Embryonic facial prominence (tissue), 1 donor: ENCODE data around the gene KRTAP5-10.
"Not testable (repeated sequence)": the region's sequence is repeated elsewhere in the genome, so short reads cannot be mapped to it uniquely, and the experiment has no call there.

Source experiments
- DNase-seq: peaks from one replicate; pipeline ENCODE4 v3.0.0-alpha.2; 2016; ENCODE audit errors: extremely low spot score

Gene KRTAP5-10

DNA sequence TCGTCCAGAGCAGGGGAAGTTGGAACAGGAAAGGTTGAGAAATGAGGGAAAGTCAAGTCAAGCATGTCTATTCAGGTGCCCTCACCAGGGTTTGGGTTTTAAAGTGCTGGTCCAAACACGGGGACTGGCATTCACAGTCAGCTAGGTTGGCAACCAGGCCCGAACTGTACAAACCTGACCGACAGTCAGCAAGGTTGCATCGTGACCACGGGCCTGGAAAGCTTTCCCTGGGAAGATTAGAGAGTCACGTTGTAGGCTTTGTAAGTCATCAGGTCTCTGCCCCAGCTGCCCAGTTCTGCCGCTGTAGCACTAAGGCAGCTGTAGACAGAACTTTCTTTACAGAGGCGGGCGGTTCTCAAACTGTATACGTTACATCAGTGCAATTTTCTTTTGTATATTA lies 7.4 kb downstream of the KRTAP5-10 start:
- DNase-seq, result no peak

DNA sequence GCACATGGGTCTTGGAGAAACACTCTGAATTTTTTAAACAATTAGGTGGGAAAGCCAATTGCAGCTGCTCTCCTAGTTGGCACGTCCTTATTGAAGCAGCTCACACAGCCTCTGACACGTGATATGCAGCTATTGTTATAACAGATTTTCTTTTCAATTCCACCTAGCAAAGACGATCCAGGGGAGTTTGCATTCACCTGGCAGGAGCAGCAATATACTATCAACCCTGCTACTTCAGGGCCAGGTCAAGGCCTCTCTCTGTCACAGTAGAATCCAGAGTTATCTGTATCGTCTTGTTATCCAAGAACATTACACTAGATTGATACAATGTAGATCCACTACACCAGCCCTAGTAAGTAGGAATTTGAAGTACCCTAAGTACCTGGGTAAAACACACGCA lies 9.1 kb downstream of the KRTAP5-10 start:
- DNase-seq, result no peak

DNA sequence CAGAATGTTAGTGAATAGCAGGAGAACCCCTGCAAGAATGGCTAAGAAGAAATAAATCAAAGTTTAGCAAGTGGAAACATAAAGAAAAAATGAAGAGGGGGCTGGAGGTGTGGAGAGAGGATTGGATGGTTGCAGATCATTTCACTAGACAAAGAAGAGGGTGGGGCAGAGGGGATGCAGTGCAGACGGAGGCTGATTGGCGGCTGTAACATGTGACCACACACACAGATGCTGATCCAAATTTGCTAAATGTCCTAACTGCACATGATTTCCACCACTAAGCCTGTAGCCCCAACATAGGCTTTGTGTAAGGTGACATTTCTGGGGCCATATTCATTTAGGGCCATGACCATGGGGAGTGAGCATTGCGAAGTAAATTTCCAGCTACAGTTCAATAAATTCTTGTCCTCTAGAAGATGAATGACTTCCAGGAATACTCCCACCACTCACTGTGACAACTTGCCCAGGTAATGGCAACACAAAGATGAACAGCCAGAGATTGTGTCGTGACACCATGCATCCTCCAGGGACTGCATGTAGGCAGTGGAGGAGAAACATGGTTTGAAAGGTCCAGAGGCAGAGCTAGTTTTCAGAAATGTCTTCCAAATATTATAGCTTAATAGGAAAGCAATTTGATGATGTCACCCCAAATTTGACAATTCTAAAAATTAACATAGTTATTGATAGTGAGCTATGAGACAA lies 10.5 kb downstream of the KRTAP5-10 start:
- DNase-seq, result no peak

DNA sequence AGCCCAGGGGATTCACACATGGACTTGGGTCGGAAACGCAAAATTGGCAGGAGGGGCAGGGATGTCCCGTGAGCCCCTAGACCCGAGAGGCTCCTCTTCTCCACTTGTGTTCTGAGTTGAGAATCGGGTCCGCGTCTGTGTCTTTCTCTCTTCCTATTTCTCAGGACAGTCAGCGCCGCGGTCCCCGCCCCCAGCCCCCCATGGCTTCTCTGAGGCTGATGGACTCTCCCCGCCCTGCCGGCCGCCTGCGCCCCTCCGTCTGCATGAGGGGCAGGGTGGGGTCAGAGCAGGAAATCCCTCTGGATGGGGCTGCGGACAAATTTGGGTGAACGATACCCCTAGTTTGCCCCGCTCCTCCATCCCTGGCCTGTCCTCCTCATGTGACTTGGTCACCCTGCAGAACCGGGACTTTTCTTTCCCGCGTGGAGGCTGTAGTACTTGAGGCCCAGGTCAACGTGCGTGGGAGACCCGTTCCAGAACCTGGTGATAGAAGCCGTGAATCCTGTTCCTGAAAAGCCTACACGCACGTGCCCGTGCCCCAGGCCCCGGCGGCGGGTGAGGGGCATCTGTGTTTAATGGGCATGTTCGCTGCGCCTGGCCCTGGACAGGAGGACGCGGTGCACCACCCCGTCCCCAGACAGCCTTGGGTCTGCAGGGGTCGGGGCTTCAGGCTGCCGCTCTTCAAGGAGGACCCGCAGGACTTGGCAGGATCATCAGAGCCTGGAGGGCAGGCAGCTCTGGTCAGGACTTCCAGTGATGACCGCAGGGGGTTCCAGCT lies 11.5 kb downstream of the KRTAP5-10 start:
- DNase-seq, result not testable (repeated sequence)

DNA sequence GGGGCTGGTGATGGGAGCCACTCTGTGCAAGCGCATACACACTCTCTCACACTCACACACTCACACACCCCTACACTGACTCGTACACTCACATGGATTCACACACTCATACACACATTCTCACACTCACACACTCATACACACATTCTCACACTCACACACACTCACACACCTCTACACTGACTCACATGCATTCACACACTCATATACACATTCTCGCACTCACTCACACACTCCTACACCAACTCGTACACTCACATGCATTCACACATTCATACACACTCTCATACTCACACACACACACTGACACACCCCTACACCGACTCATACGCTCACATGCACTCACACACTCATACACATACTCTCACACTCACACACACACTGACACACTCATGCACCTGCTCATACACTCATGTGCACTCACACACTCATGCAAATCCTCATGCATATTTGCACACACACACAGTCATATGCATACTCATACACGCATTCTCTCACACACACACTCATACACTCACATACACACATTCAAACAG lies 12.2 kb downstream of the KRTAP5-10 start:
- DNase-seq, result no peak

DNA sequence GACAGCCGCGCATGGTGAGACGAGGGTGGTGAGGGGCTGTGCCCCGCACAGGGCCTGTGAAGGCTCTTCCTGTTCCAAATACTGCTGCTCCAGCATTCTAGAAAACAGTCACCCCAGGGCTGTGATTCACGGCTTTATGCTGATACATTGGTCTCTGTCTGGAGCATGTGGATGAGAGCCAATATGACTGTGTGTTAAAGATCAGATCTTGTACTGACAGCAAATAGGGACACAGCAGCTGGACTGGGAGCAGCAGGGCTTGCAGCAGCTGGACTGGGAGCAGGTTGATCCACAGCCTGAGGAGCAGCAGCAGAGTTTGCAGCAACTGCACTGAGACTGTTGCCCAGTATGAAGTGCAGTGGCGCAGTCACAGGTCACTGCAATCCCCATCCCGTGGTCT lies 14.2 kb downstream of the KRTAP5-10 start:
- DNase-seq, result not testable (repeated sequence)

DNA sequence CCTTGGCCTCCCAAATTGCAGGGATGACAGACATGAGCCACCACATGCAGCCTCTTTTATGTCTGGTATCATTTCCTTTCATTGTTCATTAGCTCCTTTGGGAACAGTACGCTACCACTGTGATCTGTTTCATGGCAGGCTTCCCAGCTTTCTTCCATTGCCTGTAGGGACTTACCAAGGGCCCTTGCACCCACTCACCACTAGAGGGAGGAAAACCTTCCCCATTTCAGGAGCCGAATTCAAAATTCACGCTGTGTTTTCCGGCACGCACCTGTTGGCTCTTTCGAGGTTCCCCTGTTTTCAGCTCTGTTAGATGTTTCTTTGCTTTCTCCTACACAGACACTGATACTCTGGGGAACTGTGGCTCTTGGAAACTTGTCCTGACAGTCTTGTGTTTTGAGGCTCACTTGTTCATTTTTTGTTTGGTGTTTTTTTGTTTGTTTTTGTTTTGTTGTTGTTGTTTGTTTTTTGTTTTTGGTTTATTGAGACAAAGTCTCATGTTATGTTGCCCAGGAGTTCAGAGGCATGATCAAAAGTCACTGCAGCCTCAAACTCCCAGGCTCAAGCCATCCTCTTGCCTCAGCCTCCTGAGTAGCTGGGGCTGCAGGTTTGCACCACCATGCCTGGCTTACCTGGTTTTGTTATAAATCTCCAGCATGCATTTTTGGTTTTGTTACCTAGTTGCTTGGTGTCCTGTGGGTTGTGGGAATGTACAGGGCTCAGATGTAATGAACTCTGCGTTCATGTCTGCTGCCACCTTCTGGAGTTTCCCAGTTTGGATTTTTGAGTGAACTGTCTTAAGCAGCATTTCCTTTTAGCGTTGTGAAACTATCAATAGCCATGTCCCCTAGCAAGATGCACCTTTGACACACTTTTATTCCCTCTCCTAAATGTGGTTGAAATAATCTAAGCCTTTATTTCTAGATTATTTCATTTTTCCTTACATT lies 15.0 kb downstream of the KRTAP5-10 start:
- no peak for DNase-seq

DNA sequence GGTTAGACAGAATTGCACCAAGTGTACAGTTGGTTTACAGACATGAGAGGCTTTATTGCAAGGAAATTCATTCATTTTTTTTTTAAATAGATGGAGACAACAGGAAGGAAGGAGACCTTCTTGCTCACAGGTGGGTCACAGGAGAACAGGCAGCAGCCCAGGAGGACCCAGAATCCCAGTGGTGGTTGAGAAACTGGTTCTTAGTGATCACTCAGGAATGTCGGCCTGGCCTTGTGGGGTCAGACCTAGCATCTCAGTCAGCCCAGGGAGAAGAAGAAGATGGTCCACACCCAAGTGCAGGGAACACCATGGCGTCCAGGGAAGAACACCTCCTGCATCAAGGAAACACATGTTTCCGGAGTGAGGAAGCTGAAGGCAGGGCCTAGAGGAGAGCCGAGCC lies 16.5 kb downstream of the KRTAP5-10 start:
- DNase-seq, result no peak

DNA sequence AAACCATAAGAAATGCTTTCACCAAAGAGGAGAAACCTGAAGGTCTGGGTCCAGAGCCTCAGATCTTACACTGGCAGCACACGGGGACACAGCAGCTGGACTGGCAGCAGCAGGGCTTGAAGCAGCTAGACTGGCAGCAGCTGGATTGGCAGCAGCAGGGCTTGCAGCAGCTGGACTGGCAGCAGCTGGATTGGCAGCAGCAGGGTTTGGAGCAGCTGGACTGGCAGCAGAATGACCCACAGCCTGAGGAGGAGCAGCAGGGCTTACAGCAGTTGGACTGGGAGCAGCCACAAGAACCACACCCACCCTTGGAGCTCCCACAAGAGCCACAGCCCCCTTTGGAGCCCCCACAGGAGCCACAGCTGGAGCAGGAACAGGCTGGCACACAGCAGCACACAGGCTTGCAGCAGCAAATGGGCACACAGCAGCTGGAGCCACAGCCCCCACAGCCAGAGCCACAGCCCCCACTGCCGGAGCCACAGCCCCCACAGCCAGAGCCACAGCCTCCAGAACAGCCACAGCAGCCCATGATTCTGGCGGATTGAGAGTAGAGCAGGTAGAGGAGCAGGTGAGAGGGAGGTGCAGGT lies 17.0 kb downstream of the KRTAP5-10 start, which contains the start of gene KRTAP5-11:
Gene KRTAP5-11 (minus strand): TSS at position 567 of the 587 bp plus-strand sequence. CDS start 38 bp downstream, at position 529.
- DNase-seq, result no peak

DNA sequence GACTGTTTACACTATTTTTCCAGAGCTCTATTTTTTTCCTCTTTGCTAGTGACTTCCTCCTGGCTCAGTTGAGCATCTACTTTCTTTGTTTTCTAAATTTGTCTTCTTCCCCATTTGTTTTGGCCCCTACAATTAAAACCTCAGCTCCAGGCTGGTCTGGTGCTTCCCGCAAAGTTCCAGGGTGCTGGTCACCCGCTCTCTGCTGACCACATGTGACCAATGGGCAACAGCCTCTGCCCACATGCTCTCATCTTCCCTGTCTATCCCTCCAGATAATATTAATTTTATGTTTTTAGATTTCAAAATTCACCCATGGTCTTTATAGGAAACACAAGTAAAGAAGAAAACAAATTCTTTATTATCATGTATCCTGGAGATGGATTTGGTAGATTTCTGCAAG lies 17.6 kb downstream of the KRTAP5-10 start:
- DNase-seq, result not testable (repeated sequence)

DNA sequence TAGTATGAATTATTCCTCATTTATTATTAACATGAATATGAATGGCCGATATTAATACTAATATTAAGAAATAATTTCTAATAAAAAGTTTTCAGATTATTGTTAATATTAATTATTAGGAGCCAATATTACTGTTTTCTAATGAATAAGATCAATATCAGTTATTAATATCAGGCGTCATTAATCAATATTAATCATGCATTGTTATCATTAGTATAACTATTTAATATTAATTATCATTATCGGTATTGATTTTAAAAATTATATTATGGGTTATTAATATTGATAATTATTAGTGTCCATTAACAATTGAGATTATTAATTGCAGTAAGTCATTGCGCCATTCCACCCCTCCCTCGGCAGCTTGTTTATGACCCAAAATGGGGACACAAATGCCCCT lies 20.3 kb downstream of the KRTAP5-10 start:
- not testable (repeated sequence) for DNase-seq

DNA sequence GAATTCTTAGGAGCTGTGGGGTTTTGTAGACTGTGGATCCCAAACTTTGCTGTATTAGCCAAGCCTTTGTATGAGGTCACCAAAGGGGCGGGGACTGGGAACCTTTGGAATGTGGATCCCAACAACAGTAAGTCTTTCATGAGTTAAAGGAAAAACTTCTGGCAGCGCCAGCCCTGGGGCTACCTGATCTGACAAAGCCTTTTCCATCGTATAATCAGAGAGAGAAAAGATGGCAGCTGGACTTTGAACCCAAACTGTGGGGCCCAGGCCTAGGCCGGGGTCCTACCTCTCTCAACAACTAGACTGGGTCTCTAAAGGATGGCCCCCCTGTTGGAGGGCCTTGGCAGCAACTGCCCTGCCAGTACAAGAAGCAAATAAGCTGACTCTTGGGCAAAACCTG lies 23.0 kb downstream of the KRTAP5-10 start:
- not testable (repeated sequence) for DNase-seq

DNA sequence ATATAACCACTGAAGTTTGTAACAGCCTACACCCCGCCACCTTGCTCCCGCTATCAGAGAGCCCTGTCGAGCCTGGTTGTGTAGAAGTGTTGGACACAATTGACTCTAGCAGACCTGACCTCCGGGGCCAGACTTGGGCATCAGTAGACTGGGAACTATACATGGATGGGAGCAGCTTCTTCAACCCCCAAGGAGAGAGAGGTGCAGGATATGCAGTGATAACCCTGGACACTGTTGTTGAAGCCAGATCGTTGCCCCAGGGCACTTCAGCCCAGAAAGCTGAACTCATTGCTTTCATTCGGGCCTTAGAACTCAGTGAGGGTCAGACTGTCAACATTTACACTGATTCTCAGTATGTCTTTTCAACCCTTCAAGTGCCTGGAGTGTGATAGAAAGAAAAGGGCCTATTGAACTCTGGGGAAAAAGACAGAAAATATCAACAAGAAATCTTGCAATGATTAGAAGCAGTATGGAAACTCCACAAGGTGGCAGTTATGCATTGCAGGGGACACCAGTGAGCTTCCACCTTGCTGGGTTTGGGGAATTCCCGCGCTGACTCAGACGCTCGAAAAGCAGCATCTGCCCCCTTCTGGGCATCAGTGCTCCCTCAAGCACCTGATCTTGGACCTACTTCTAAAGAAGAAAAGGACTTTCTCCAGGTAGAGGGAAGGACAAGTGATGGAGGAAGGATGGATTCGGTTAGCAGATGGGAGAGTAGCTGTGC lies 23.6 kb downstream of the KRTAP5-10 start:
- not testable (repeated sequence) for DNase-seq

DNA sequence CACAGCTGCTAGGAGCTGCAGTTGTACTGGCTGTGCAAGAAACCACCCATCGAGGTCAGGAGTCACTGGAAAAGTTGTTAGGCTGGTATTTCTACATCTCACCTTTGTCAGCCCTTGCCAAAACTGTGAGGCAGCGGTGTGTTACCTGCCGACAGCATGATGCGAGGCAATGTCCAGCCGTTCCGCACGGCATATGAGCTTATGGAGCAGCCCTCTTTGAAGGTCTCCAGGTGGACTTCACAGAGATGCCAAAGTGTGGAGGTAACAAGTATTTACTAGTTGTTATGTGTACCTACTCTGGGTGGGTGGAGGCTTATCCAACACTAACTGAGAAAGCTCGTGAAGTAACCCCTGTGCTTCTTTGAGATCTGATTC lies 24.2 kb downstream of the KRTAP5-10 start:
- not testable (repeated sequence) for DNase-seq

DNA sequence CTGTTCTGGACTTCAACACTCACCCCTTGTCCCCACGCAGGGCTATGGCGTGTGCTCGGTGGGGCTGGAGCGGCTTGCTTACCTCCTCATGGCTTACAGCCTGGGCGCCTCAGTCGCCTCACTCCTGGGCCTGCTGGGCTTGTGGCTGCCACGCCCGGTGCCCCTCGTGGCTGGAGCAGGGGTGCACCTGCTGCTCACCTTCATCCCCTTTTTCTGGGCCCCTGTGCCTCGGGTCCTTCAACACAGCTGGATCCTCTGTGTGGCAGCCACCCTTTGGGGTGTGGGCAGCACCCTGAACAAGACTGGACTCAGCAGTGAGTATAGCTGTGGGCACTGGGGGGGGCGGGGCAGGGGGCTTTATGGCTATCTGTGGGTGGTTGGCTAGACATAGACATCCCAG lies 37.9 kb downstream of the KRTAP5-10 start:
- not testable (repeated sequence) for DNase-seq

DNA sequence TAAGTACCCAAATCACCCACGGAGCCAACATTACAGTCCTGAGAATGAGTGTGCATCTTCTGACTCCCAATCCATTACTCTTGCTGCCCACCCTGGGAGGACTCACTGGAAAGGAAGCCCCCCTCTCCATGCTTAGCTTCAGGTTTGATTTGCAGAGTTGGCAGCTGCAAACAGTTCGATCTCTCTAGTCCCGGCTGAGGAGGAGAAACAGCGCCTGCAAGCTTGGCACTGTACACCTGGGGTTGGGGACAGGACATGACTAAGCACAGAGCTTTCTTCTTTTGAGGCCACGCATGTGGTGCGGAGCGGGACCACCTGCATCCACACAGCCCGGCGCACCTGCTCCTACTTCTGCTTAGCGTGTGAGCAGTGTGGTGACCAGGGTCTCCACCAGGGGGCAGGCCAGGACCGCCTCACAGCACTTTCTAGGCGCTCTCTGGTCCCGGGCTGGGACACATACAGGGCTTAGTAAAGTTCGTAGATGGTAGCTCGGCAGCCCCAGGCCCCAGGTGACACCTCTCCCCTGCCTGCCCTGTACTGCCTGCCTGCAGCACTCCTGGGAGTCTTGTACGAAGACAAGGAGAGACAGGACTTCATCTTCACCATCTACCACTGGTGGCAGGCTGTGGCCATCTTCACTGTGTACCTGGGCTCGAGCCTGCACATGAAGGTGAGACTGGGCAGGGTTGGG lies 39.6 kb downstream of the KRTAP5-10 start:
- not testable (repeated sequence) for DNase-seq

DNA sequence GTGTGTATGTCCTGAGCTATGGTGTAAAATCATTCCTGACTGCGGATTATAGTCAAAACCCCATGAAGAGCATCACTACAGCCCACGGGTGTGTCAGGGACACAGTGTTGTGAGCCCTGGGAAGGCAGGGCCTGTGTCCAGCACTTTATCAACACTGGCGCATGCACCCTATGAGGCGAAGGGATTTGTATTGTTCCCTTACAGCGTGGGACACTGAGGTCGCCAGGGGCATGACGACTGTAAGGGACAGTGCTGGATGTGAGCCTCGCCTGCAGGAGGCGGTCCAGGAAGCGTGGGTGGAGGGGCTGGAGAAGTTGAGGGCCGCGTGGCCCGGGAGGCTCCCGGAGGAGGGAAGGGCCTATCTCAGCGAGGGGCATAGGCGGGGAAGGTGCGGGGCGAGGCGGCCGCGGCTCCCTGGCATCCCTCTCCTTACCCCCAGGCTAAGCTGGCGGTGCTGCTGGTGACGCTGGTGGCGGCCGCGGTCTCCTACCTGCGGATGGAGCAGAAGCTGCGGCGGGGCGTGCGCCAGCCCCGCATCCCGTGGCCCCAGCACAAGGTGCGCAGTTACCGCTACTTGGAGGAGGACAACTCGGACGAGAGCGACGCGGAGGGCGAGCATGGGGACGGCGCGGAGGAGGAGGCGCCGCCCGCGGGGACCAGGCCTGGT lies 41.6 kb downstream of the KRTAP5-10 start:
- not testable (repeated sequence) for DNase-seq

DNA sequence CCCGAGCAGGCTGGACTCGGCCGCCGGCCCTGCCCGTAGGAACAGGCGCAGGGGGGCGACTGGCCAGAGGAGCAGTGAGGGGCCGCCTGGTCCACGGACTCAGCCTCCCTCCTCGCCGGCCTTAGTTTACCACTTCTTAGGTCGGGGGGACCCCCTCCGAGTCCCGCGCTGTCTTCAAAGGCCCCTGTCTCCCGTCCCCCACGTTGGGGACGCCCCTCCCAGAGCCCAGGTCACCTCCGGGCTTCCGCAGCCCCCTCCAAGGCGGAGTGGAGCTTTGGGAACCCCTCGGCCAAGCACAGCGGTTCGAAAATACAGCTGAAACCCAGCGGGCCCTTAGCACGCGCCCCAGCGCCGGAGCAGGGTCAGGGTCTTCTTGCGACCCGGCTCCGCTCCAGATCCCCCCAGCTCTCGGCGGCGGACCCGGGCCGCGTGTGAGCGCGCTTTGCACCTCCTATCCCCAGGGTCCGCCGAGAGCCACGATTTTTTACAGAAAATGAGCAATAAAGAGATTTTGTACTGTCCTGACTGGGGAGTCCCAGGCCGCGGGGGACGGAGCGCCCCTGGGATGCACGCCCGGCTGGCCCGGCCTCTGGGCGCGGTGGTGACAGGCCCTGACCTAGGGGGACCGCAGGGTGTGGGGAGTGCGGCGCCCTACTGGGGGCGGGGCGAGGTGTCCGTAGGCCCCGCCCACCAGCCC lies 42.3 kb downstream of the KRTAP5-10 start:
- not testable (repeated sequence) for DNase-seq

DNA sequence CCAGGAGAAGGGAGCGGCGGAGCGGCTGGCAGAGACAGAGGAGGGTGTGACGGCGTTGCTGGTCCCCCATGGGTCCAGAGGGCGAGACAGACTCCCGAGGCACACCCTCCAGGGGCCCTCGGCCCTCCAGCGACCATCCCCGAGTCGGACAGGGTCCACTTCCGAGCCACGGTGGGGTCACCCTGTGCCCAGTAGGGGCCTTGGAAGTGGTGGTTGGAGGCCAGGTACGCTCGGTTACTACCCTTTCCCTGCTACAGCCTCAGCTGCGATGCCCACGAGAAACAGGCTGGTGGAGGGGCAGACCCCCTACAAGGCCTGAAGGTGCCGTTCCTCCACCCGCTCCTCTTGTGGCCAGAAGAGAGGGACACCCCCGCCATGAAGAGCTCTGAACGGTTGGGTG lies 42.9 kb downstream of the KRTAP5-10 start:
- not testable (repeated sequence) for DNase-seq
